ELF-1 (cell line): Measurements from ENCODE around the gene TFAP2E.

Experiments
- DNase-seq: peaks from one replicate; pipeline ENCODE4 v3.0.0-alpha.2; 2016; ENCODE audit warnings: low read depth, low spot score

Gene TFAP2E

DNA sequence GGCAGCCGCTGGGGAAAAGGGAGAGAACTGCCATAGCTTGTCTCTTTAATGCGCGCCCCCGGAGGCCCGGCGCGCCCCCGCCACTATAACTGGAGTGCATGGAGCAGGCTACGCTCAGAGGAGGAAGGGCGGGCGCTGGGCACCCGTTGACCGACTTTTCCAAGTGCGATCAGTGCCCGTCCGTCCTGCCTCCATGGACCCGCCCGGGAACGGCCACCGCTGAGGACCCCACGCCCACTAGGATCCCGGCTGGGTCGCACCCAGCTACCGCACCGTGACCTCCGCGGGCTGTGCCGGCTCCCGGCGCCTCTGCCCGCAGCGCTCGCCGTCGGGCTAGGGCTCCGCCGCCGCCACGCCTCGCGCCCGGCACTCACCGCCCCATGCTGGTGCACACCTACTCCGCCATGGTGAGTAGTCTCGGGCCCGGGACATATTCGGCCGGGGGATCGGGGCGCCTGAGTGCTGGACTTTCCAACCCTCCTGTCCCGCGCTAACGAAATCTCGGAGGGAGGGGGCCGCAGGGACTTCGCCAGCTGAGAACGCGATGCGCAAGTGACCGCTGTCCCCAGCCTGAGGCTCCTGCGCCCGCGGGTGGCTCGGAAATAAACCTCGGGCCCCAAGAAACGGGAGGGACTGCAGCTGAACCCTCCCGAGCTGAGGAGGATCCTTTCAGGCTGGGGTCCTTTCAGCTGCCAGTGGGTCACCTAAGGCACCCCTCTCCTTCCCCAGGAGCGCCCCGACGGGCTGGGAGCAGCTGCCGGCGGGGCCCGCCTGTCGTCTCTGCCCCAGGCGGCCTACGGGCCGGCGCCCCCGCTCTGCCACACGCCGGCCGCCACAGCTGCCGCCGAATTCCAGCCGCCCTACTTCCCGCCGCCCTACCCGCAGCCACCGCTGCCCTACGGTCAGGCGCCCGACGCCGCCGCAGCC is at the start of gene TFAP2E:
TFAP2E (plus strand) TSS at position 117 of the 927 bp plus-strand sequence; CDS start at position 381, 264 bp downstream.
- peak; percentile 59 for DNase-seq

DNA sequence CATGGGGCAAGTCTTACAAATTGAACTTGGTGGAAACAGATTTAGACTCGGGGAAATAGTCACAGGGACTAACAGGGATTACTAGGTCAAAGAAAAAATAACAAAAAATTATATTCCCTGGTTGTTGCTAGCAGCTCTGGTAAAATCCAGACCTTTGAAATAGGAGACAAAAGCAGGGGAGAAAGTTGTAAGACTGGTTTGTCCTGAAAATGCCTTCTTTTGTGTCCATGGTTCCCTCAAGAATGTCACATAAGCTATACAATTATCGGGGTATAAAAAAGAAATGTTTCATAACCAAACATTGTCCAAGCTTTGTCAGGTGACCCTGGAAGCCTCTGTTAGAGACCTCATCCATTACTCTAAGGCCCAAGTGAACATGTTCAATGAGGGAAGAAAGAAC is 49.0 kb upstream of the TFAP2E start:
- DNase-seq: peak; percentile 25

DNA sequence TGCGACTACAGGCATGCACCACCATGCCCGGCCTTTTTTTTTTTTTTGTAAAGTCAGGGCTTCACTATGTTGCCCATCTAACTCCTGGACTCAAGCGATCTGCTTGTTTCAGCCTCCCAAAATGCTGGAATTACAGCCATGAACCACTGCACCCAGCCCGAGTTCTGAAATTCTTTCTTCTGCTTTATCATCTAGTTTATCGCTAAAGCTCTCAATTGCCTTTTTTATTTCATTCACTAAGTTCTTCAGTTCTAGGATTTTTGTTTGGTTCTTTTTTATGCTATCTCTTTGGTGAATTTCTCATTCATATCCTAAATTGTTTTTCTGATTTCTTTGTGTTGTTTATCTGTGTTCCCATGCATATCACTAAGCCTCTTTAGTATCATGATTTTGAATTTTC is 42.9 kb upstream of the TFAP2E start:
- DNase-seq: no peak

DNA sequence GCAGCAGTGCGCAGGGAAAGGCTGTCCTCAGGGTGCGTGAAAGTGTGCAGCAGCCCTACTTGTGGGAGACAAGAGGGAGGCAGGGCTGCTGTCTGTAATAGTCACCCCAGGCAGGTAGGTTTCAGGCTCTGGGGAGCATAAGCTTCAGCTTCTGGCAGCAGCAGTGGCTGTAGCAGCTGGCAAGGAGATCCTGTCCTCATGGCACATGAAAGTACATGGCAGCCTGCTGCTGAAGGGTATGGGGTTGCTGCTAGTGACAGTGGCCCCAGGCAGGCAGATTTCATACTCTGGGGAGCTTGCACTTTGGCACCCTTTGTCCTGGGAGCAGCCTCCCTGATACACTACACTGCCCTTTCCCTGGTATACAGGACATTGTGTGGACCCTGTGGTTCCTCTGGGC is 42.2 kb upstream of the TFAP2E start:
- DNase-seq: no peak

DNA sequence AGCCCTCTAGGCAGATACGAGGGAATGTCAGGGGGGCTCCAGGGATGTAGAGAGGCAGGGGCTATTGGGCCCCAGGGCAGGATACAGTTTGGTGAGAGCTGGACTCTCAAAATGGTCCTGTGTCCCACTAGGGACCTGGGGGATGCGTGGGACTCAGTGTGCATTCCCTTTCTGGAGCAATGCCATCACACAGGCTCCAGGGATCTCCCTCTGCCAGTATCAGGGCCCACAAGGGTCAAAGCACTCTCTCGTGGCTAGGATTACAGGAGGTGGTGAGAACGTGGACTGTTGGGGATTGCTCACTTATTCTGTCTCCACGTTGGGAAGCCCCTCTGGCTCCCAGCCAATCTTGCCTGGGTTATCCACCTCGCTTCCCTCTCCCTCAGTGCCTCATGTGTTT is 41.7 kb upstream of the TFAP2E start:
- no peak for DNase-seq

GRCh38 chr1:35532497-35533223 is 40.5 kb upstream of the TFAP2E start:
- DNase-seq: no peak

GRCh38 chr1:35533586-35533985 is 39.5 kb upstream of the TFAP2E start:
- DNase-seq: no peak

- no peak for DNase-seq
These were observed 37.9 kb upstream of the TFAP2E start for GRCh38 chr1:35535243-35535642.

- no peak for DNase-seq
These were observed 36.5 kb upstream of the TFAP2E start for GRCh38 chr1:35536556-35537162.

DNA sequence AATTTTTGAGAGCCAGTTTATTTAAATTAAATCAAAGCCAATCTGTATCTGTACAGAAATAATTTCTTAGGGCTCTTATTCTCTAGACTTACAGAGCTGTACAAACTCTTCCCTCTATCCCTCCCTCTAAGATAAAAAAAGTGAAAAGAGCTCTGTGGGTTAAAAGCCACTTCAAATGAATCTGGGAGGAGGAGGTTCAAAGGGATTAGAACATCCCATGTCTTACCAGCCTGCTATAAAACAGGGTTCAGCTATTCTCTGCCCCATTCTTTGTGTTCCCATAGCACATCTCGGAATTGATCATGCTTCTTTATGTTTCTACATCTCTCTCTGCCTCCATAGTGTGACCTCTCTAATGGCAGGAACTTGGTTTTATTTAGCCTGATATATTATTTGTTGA is 35.3 kb upstream of the TFAP2E start:
- no peak for DNase-seq

DNA sequence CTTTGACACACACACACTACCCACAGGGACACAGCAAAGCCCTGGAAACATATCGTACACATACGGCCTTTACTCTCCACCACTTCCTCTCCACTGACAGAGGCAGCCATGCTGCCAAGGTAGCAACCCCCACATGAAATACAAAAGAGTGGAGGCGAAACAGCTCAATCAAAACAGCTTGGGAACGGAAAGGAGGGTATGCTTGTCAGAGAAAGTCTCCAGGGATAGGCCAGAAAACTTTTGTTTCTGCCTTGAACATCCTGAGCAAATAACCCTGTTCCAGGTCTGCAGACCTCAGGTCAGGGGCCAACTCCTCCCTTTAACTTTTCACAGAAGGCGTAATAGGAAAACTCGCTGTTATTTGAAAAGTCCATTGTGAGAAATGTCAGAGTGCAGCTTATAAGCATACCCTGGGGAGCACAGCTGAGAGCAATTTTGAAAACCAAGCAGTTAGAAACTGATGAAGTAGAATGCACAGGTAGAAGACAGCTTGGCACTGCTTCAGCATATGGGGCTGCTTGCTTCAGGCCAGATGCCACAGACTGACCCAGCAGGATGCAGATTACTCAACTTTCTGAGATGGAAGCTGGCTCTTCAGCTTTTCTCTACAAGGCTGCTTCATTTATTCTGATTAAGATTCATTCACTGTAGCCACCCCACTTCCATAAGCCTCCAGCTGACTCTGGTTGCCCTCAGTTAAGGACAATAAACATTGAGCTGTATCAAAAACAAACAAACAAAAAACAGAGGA is 33.9 kb upstream of the TFAP2E start:
- DNase-seq: no peak

DNA sequence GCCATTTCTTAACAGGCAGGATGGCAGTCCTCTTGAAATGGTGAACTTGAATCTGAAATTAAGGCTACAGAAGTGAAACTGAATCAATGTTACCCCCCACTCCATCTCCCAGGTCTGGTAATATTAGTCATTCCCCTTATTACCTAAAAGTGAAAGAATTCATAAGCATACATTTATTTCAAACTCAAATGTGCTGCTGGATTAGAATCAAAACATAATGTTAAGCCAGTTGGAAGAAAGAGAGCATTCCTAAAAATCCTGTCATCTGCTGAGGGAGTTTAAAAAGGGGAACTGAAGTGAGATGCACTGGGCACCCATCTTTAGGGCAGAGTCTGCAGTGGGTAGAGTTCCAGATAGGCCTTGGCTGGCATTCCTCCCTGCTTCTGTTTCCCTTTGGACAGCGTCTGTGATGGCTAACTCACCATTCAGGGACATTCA is 33.3 kb upstream of the TFAP2E start:
- DNase-seq: no peak

DNA sequence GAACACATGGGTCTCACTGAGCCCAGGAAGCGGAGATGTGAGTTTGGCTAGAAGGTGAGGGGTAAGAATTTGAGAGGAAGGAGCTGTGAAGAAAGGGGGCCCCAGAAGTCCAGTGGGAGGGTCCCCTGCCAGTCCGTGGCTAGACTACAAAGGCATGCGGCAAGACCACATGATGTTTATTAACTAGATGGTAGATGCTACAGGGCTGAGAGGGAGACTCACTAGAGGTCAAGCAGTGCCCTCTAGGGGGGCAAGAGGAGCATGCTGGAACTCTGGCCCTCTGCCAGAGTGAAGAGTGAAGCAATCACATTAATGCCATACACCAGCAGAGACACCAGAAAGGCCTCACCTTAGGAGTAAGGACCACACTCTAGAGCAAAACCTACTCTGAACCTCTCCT is 28.1 kb upstream of the TFAP2E start:
- peak; percentile 81 for DNase-seq

GRCh38 chr1:35546614-35547013 is 26.5 kb upstream of the TFAP2E start:
- DNase-seq: no peak

GRCh38 chr1:35553851-35554250 is 19.3 kb upstream of the TFAP2E start:
- DNase-seq: no peak

DNA sequence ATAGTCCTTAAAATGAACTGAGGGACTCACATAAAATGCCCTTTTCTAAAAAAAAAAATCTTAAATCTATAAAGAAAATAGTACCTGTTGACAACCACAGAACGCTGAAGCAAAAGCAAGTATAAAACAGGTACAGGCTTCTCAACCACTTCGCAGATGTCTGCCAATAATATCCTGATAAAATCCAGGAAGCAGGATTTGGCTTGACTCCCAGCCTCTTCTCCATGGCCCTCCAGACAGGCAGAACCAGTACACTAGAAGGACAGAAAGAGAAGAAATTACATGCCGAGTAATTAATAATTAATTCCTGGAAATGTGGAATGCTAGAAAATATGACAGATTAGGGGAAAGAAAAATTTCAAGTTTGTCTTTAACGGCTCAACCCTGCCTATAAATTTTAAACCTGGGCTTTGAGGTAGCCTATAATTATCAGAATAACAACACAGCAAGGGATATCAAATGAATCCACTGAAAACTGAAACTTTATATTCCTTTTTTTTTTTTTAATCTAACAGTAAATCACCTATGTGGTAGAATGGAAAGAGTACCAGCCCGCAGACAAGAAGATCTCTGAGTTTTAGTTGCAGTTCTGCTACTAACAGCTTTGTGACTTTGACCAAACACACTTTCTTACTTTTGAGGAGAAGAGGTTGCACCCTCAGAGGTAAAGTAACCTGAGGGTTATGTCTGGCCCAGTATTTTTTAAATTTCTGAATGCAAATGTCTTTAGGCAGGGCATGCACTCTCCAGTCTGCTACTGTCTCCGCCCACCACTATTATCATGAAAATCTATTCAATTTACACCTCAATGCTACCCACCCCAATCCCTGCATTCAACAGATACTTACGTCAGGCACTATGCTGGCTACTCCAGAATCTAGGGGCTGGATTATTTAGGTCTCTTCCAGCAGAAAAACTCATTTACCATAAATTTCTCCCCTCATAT is 18.6 kb upstream of the TFAP2E start:
- peak; percentile 60 for DNase-seq

DNA sequence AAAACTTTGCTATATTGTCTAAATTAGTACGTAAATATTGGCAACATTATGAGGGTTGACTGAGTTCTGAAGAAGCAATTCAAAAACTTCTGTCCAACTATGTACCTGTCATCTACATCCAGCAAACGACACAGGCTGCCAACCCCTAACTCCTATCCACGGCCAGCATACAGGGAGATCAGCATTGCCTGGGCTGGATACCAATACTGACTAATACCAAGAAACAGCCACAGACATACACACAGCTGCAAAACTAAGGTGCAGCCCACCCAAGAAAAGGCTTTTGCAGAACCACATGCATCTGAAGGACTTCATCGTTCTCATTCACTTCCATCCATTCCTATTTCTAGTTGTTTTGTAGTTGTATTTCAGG is 17.9 kb upstream of the TFAP2E start:
- DNase-seq: no peak

DNA sequence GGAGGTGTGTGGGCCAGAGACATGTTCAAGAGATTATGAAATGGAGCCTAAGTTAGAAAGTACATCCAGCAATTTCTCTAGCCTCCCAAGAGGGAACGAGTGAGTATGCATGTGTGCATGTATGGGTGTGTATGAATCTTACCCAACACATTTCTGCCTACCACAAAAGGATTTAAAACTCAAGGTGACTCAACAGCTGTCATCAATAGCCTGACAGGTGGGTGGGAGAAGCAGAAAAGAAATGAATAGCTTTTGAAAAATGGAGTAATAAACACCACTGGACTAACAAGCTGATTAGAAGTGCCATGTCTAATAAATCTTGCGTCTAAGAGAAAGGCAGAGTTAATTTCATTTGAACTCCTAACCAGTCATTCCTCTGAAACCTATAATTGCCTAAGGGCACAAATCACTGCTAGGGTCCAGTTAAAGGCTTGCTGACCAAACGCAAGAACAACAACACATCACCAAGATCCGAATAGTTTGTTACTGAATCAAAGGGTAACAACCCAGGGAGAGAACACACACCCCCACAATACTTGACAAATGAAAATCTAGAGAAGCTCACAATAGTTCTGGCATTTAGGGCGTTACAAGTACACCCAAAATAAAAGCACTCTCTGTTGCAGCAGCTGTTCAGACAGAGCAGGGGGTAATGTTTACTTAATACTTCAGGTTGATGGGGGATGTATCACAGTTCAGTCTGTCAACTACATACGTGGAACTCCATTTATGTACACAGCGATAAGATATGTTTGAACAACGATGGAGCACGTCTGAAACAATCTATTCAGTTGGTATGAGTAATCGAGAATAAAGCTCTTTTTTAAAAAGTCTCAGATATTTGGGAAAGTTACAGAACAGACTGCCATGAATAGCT is 17.3 kb upstream of the TFAP2E start:
- DNase-seq: no peak

DNA sequence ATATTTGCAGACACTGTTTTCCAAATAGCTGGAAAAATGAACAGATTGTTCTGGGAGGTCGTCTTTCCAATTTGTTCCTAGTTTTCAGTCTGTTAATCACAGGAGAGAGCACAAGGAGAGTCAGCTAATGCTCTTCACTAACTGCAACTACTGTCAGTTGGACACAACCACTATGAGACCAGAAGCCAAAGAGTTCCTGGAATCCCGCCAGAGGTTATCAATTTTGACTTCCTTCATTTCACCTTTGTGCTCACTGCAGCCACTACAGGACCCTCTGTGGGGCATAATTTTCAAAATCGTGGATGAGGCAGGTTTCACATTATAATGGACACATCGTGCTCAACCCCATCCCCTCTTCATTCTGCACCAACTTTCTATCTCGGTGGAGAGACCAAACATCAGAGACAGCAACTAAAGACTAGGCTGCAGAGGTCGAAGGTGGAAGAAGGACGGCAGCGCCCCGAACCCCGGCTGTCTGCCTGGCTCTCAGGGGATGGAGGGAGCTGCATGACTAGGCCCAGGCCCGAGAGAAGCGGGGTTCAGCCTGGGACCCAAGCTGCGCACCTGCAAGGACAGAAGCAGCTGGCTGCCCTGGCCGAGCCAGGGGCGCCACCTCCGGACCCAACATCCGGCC is 16.5 kb upstream of the TFAP2E start:
- no peak for DNase-seq
